ENCODE results near the gene ACR. TPM values are rescaled to one million over a fixed set of nuclear protein-coding genes. Genes with fewer than 3 reads are reported as not detected.
A peak's percentile ranks its signal among the peaks of the same experiment; 100 is the strongest.

Gene ACR
- total RNA-seq, 1 donor from 2014 or later = 0.52 TPM

GRCh38 chr22:50696799-50697561, 41.0 kb upstream of the ACR start:
- H3K36me3 ChIP-seq (ENCODE audit: control insufficient read depth in 3 of 3, insufficient read depth in 3 of 3, low read length in 3 of 3) = peaks cover 0 to 3% (median 0%) of the 10 kb centered on the region in 3 donors

GRCh38 chr22:50697667-50698506, 40.1 kb upstream of the ACR start:
- Histone ChIP-seq H3K4me1 (ENCODE audit: control insufficient read depth in 3 of 3, insufficient read depth in 3 of 3, low read length in 3 of 3) (peaks cover 13 to 45% (median 28%) of the 10 kb centered on the region in 3 donors), H3K4me3 (ENCODE audit: low read length in 3 of 3) (no peak overlapping the region), H3K27me3 (ENCODE audit: control insufficient read depth in 3 of 3, insufficient read depth in 3 of 3, low read length in 3 of 3) (peaks cover 0 to 13% (median 12%) of the 10 kb centered on the region in 3 donors), H3K9me3 (ENCODE audit: control insufficient read depth in 3 of 3, low read length in 3 of 3) (no peaks in the 10 kb centered on the region), H3K36me3 (ENCODE audit: control insufficient read depth in 3 of 3, insufficient read depth in 3 of 3, low read length in 3 of 3) (peaks cover 0 to 6% (median 0%) of the 10 kb centered on the region in 3 donors), H3K9ac (ENCODE audit: low read depth in 1 of 3, low read length in 3 of 3) (peak overlapping the region in 1 of 3 donors; percentile 54), H3K27ac (ENCODE audit: low read depth, low read length) (no peak overlapping the region)

More at GRCh38 chr22:50696799-50697561, 41.0 kb upstream of the ACR start:
- peaks cover 13 to 45% (median 23%) of the 10 kb centered on the region in 3 donors for H3K4me1 ChIP-seq (ENCODE audit: control insufficient read depth in 3 of 3, insufficient read depth in 3 of 3, low read length in 3 of 3)
- H3K27me3 ChIP-seq (ENCODE audit: control insufficient read depth in 3 of 3, insufficient read depth in 3 of 3, low read length in 3 of 3) = peaks cover 0 to 13% (median 12%) of the 10 kb centered on the region in 3 donors
- H3K9ac ChIP-seq (ENCODE audit: low read depth in 1 of 3, low read length in 3 of 3) = peak overlapping the region in 1 of 3 donors; percentile 50
- peak overlapping the region in 1 of 3 donors; percentile 20 for H3K4me3 ChIP-seq (ENCODE audit: low read length in 3 of 3)
- H3K27ac ChIP-seq (ENCODE audit: low read depth, low read length) = no peak overlapping the region
- no peaks in the 10 kb centered on the region for H3K9me3 ChIP-seq (ENCODE audit: control insufficient read depth in 3 of 3, low read length in 3 of 3)

- peaks cover 0 to 9% (median 3%) of the 10 kb centered on the region in 3 donors for H3K36me3 ChIP-seq (ENCODE audit: control insufficient read depth in 3 of 3, insufficient read depth in 3 of 3, low read length in 3 of 3)
- H3K27me3 ChIP-seq (ENCODE audit: control insufficient read depth in 3 of 3, insufficient read depth in 3 of 3, low read length in 3 of 3) = peaks cover 0 to 17% (median 12%) of the 10 kb centered on the region in 3 donors
- H3K27ac ChIP-seq (ENCODE audit: low read depth, low read length) = no peak overlapping the region
- H3K9ac ChIP-seq (ENCODE audit: low read depth in 1 of 3, low read length in 3 of 3) = no peak overlapping the region
- peaks cover 13 to 45% (median 28%) of the 10 kb centered on the region in 3 donors for H3K4me1 ChIP-seq (ENCODE audit: control insufficient read depth in 3 of 3, insufficient read depth in 3 of 3, low read length in 3 of 3)
- H3K9me3 ChIP-seq (ENCODE audit: control insufficient read depth in 3 of 3, low read length in 3 of 3) = no peaks in the 10 kb centered on the region
- no peak overlapping the region for H3K4me3 ChIP-seq (ENCODE audit: low read length in 3 of 3)
Observed at GRCh38 chr22:50698546-50698945, 39.5 kb upstream of the ACR start.

- no peak overlapping the region for H3K27ac ChIP-seq (ENCODE audit: low read depth, low read length)
- H3K9me3 ChIP-seq (ENCODE audit: control insufficient read depth in 3 of 3, low read length in 3 of 3) = no peaks in the 10 kb centered on the region
- H3K36me3 ChIP-seq (ENCODE audit: control insufficient read depth in 3 of 3, insufficient read depth in 3 of 3, low read length in 3 of 3) = peaks cover 0 to 9% (median 5%) of the 10 kb centered on the region in 3 donors
- H3K4me3 ChIP-seq (ENCODE audit: low read length in 3 of 3) = no peak overlapping the region
- H3K27me3 ChIP-seq (ENCODE audit: control insufficient read depth in 3 of 3, insufficient read depth in 3 of 3, low read length in 3 of 3) = peaks cover 0 to 17% (median 12%) of the 10 kb centered on the region in 3 donors
- H3K4me1 ChIP-seq (ENCODE audit: control insufficient read depth in 3 of 3, insufficient read depth in 3 of 3, low read length in 3 of 3) = peaks cover 13 to 45% (median 28%) of the 10 kb centered on the region in 3 donors
- no peak overlapping the region for H3K9ac ChIP-seq (ENCODE audit: low read depth in 1 of 3, low read length in 3 of 3)
Observed at GRCh38 chr22:50699001-50699755, 38.8 kb upstream of the ACR start.

GRCh38 chr22:50699756-50700386, 38.1 kb upstream of the ACR start:
- Histone ChIP-seq H3K9me3 (ENCODE audit: control insufficient read depth in 3 of 3, low read length in 3 of 3) (no peaks in the 10 kb centered on the region), H3K27me3 (ENCODE audit: control insufficient read depth in 3 of 3, insufficient read depth in 3 of 3, low read length in 3 of 3) (peaks cover 0 to 19% (median 12%) of the 10 kb centered on the region in 3 donors), H3K27ac (ENCODE audit: low read depth, low read length) (no peak overlapping the region), H3K36me3 (ENCODE audit: control insufficient read depth in 3 of 3, insufficient read depth in 3 of 3, low read length in 3 of 3) (peaks cover 0 to 9% (median 5%) of the 10 kb centered on the region in 3 donors), H3K4me3 (ENCODE audit: low read length in 3 of 3) (no peak overlapping the region), H3K9ac (ENCODE audit: low read depth in 1 of 3, low read length in 3 of 3) (no peak overlapping the region), H3K4me1 (ENCODE audit: control insufficient read depth in 3 of 3, insufficient read depth in 3 of 3, low read length in 3 of 3) (peaks cover 13 to 41% (median 27%) of the 10 kb centered on the region in 3 donors)

GRCh38 chr22:50700387-50701075, 37.5 kb upstream of the ACR start:
- no peak overlapping the region for H3K4me3 ChIP-seq (ENCODE audit: low read length in 3 of 3)
- no peaks in the 10 kb centered on the region for H3K9me3 ChIP-seq (ENCODE audit: control insufficient read depth in 3 of 3, low read length in 3 of 3)
- peaks cover 13 to 35% (median 22%) of the 10 kb centered on the region in 3 donors for H3K4me1 ChIP-seq (ENCODE audit: control insufficient read depth in 3 of 3, insufficient read depth in 3 of 3, low read length in 3 of 3)
- H3K36me3 ChIP-seq (ENCODE audit: control insufficient read depth in 3 of 3, insufficient read depth in 3 of 3, low read length in 3 of 3) = peaks cover 0 to 8% (median 5%) of the 10 kb centered on the region in 3 donors
- H3K27ac ChIP-seq (ENCODE audit: low read depth, low read length) = no peak overlapping the region
- no peak overlapping the region for H3K9ac ChIP-seq (ENCODE audit: low read depth in 1 of 3, low read length in 3 of 3)
- H3K27me3 ChIP-seq (ENCODE audit: control insufficient read depth in 3 of 3, insufficient read depth in 3 of 3, low read length in 3 of 3) = peaks cover 0 to 18% (median 7%) of the 10 kb centered on the region in 3 donors

- Histone ChIP-seq H3K27me3 (ENCODE audit: control insufficient read depth in 3 of 3, insufficient read depth in 3 of 3, low read length in 3 of 3) (peaks cover 0 to 18% (median 6%) of the 10 kb centered on the region in 3 donors), H3K9ac (ENCODE audit: low read depth in 1 of 3, low read length in 3 of 3) (no peak overlapping the region), H3K9me3 (ENCODE audit: control insufficient read depth in 3 of 3, low read length in 3 of 3) (no peaks in the 10 kb centered on the region), H3K27ac (ENCODE audit: low read depth, low read length) (no peak overlapping the region), H3K36me3 (ENCODE audit: control insufficient read depth in 3 of 3, insufficient read depth in 3 of 3, low read length in 3 of 3) (peaks cover 0 to 6% (median 5%) of the 10 kb centered on the region in 3 donors), H3K4me3 (ENCODE audit: low read length in 3 of 3) (no peak overlapping the region), H3K4me1 (ENCODE audit: control insufficient read depth in 3 of 3, insufficient read depth in 3 of 3, low read length in 3 of 3) (peaks cover 13 to 32% (median 19%) of the 10 kb centered on the region in 3 donors)
Observed at GRCh38 chr22:50701076-50701419, 37.0 kb upstream of the ACR start.

- Histone ChIP-seq H3K27me3 (ENCODE audit: control insufficient read depth in 3 of 3, insufficient read depth in 3 of 3, low read length in 3 of 3) (peaks cover 0 to 17% (median 3%) of the 10 kb centered on the region in 3 donors), H3K4me1 (ENCODE audit: control insufficient read depth in 3 of 3, insufficient read depth in 3 of 3, low read length in 3 of 3) (peaks cover 13 to 27% (median 19%) of the 10 kb centered on the region in 3 donors), H3K9ac (ENCODE audit: low read depth in 1 of 3, low read length in 3 of 3) (no peak overlapping the region), H3K36me3 (ENCODE audit: control insufficient read depth in 3 of 3, insufficient read depth in 3 of 3, low read length in 3 of 3) (peaks cover 0 to 9% (median 5%) of the 10 kb centered on the region in 3 donors), H3K9me3 (ENCODE audit: control insufficient read depth in 3 of 3, low read length in 3 of 3) (no peaks in the 10 kb centered on the region), H3K4me3 (ENCODE audit: low read length in 3 of 3) (no peak overlapping the region), H3K27ac (ENCODE audit: low read depth, low read length) (no peak overlapping the region)
Observed at GRCh38 chr22:50701428-50702154, 36.4 kb upstream of the ACR start.

Measured in skeletal muscle tissue (tissue), 4 donors.